WTC11 (cell line): Measurements from ENCODE around the gene PNLIPRP1. TPM values are rescaled to one million over a fixed set of nuclear protein-coding genes. Genes with fewer than 3 reads are reported as not detected.

Source experiments
- ATAC-seq: fragments of 200-7000 bp; cut with Tn5 transposase; 2 replicates; pipeline ENCODE4 v1.10.0; 2021; ENCODE audit warnings: mild to moderate bottlenecking, moderate library complexity
- CTCF ChIA-PET: fragments of 300-600 bp; sonication (Branson Sonifier 250); formaldehyde crosslinking; loops from one replicate; lab custom pipeline; 2021; ENCODE audit warnings: antibody characterized with exemption; lab: Charles Lee
- POLR2A ChIA-PET: fragments of 350-600 bp; sonication (Branson Sonifier 250); formaldehyde crosslinking; loops from one replicate; lab custom pipeline; 2021; ENCODE audit warnings: antibody characterized with exemption; lab: Charles Lee
- DNase-seq: peaks from one replicate; pipeline ENCODE4 v3.0.0; 2021; ENCODE audit warnings: low spot score
- H3K27ac Mint-ChIP-seq: 2 replicates; pipeline ENCODE4 v1.8.0; 2021; ENCODE audit warnings: mixed read lengths
- H3K27me3 Mint-ChIP-seq: 2 replicates; pipeline ENCODE4 v1.8.0; 2021; ENCODE audit warnings: low read depth, mild to moderate bottlenecking, moderate library complexity, mixed read lengths
- H3K36me3 Mint-ChIP-seq: 2 replicates; pipeline ENCODE4 v1.8.0; 2021; ENCODE audit warnings: mixed read lengths
- H3K4me1 Mint-ChIP-seq: 2 replicates; pipeline ENCODE4 v1.8.0; 2022; ENCODE audit warnings: mixed read lengths
- H3K4me3 Mint-ChIP-seq: 2 replicates; pipeline ENCODE4 v1.8.0; 2021; ENCODE audit warnings: mild to moderate bottlenecking, moderate library complexity, mixed read lengths
- H3K9me3 Mint-ChIP-seq: 2 replicates; pipeline ENCODE4 v1.8.0; 2021; ENCODE audit warnings: mixed read lengths
- ARID4B ChIP-seq: sonication (generic); formaldehyde crosslinking; IDR thresholded peaks from 2 replicates; pipeline ENCODE4 v1.8.0; 2023; ENCODE audit warnings: missing genetic modification reagents, mild to moderate bottlenecking, borderline replicate concordance
- ATF1 ChIP-seq: sonication (generic); formaldehyde crosslinking; IDR thresholded peaks from 2 replicates; pipeline ENCODE4 v1.8.1; 2023; ENCODE audit warnings: mild to moderate bottlenecking, moderate library complexity, missing genetic modification reagents
- ATF3 ChIP-seq: sonication (generic); formaldehyde crosslinking; conservative IDR thresholded peaks from 2 replicates; pipeline ENCODE4 v1.8.1; 2022; ENCODE audit warnings: mild to moderate bottlenecking, missing genetic modification reagents
- CREM ChIP-seq: sonication (generic); formaldehyde crosslinking; IDR thresholded peaks from 2 replicates; pipeline ENCODE4 v1.8.1; 2022; ENCODE audit warnings: mild to moderate bottlenecking, missing genetic modification reagents, moderate library complexity
- FOXJ3 ChIP-seq: sonication (generic); formaldehyde crosslinking; IDR thresholded peaks from 2 replicates; pipeline ENCODE4 v1.9.0; 2021; ENCODE audit warnings: missing genetic modification reagents, mild to moderate bottlenecking, borderline replicate concordance
- FOXP1 ChIP-seq: sonication (generic); formaldehyde crosslinking; IDR thresholded peaks from 2 replicates; pipeline ENCODE4 v1.8.0; 2022; ENCODE audit warnings: missing genetic modification reagents, mild to moderate bottlenecking, moderate library complexity, borderline replicate concordance
- GRHL2 ChIP-seq: fragments of 250-450 bp; sonication (Bioruptor Pico); IDR thresholded peaks from 2 replicates; pipeline ENCODE4 v1.8.0; 2022; ENCODE audit warnings: mild to moderate bottlenecking, moderate library complexity; ENCODE audit not compliant: insufficient replicate concordance, severe bottlenecking
- JAZF1 ChIP-seq: fragments of 250-450 bp; sonication (Bioruptor Pico); IDR thresholded peaks from 2 replicates; pipeline ENCODE4 v1.9.0; 2021; ENCODE audit warnings: moderate library complexity, mild to moderate bottlenecking, inconsistent platforms
- KAT7 ChIP-seq: sonication (generic); formaldehyde crosslinking; IDR thresholded peaks from 2 replicates; pipeline ENCODE4 v1.8.1; 2023; ENCODE audit warnings: missing genetic modification reagents, mild to moderate bottlenecking, borderline replicate concordance
- MXD4 ChIP-seq: fragments of 250-450 bp; sonication (Bioruptor Pico); IDR thresholded peaks from 2 replicates; pipeline ENCODE4 v1.8.0; 2021; ENCODE audit warnings: mild to moderate bottlenecking, moderate library complexity, borderline replicate concordance
- NFATC4 ChIP-seq: fragments of 250-450 bp; sonication (Bioruptor Pico); IDR thresholded peaks from 2 replicates; pipeline ENCODE4 v1.9.0; 2021; ENCODE audit warnings: mild to moderate bottlenecking
- NFYB ChIP-seq: sonication (generic); formaldehyde crosslinking; conservative IDR thresholded peaks from 2 replicates; pipeline ENCODE4 v1.8.0; 2022; ENCODE audit warnings: low read depth, missing genetic modification reagents
- NR3C1 ChIP-seq: sonication (generic); formaldehyde crosslinking; conservative IDR thresholded peaks from 2 replicates; pipeline ENCODE4 v1.8.1; 2023; ENCODE audit warnings: low read depth, mild to moderate bottlenecking, missing genetic modification reagents
- SOX15 ChIP-seq: fragments of 250-450 bp; sonication (Bioruptor Pico); IDR thresholded peaks from 2 replicates; pipeline ENCODE4 v1.9.0; 2021; ENCODE audit warnings: mild to moderate bottlenecking
- ZBTB21 ChIP-seq: sonication (generic); formaldehyde crosslinking; IDR thresholded peaks from 2 replicates; pipeline ENCODE4 v1.8.1; 2023; ENCODE audit warnings: mild to moderate bottlenecking, missing genetic modification reagents, borderline replicate concordance
- ZNF219 ChIP-seq: sonication (generic); formaldehyde crosslinking; IDR thresholded peaks from 2 replicates; pipeline ENCODE4 v1.8.0; 2023; ENCODE audit warnings: missing genetic modification reagents, mild to moderate bottlenecking, borderline replicate concordance
- ZNF263 ChIP-seq: sonication (generic); formaldehyde crosslinking; IDR thresholded peaks from 2 replicates; pipeline ENCODE4 v1.8.1; 2022; ENCODE audit warnings: low read depth, mild to moderate bottlenecking, moderate library complexity, missing genetic modification reagents
- ZNF281 ChIP-seq: sonication (generic); formaldehyde crosslinking; IDR thresholded peaks from 2 replicates; pipeline ENCODE4 v1.8.0; 2023; ENCODE audit warnings: mild to moderate bottlenecking, missing genetic modification reagents
- ZNF396 ChIP-seq: fragments of 250-450 bp; sonication (Bioruptor Pico); IDR thresholded peaks from 2 replicates; pipeline ENCODE4 v1.8.0; 2021; ENCODE audit warnings: mild to moderate bottlenecking, moderate library complexity, borderline replicate concordance
- ZNF423 ChIP-seq: fragments of 250-450 bp; sonication (Bioruptor Pico); IDR thresholded peaks from 2 replicates; pipeline ENCODE4 v2.1.2; 2022; ENCODE audit warnings: mild to moderate bottlenecking, moderate library complexity
- ZNF671 ChIP-seq: fragments of 250-450 bp; sonication (Bioruptor Pico); IDR thresholded peaks from 2 replicates; pipeline ENCODE4 v1.8.0; 2021; ENCODE audit warnings: mild to moderate bottlenecking
- ZSCAN18 ChIP-seq: fragments of 250-450 bp; sonication (Bioruptor Pico); IDR thresholded peaks from 2 replicates; pipeline ENCODE4 v2.1.2; 2022; ENCODE audit warnings: mild to moderate bottlenecking, moderate library complexity
- total RNA-seq: library from RNA; stranded (reverse); gene quantifications from 3 replicates; pipeline ENCODE4 v1.2.3, GENCODE V29; 2021
- TF ChIP-seq, protein P1 (sequence below): sonication (generic); formaldehyde crosslinking; IDR thresholded peaks from 2 replicates; pipeline ENCODE4 v1.8.1; 2022; ENCODE audit warnings: mild to moderate bottlenecking, moderate library complexity, missing genetic modification reagents

The PNLIPRP1 gene
- total RNA-seq, 1 experiment from 2014 or later: 0.68 TPM

DNA sequence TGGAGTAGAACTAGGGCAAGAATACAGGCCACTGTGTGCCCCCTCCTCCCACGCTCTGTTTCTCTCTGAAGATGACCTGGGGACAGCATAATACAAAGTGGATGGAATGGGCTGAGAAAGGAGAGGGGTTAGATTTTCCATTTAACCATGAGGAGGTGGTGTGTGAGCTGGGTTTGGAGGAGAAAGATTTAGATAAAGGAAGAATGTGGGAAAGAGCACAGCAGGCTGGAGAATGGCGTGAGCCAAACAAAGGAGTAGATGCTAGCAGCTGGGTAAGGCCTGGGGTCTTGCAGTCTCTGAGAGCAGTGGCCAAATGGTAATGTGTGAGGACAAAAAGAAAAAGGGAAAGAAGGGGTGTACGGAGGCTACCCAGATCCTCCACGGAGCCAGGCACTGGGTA is 38.6 kb downstream of the PNLIPRP1 start (continued):
- TF ChIP-seq, protein P1, sequence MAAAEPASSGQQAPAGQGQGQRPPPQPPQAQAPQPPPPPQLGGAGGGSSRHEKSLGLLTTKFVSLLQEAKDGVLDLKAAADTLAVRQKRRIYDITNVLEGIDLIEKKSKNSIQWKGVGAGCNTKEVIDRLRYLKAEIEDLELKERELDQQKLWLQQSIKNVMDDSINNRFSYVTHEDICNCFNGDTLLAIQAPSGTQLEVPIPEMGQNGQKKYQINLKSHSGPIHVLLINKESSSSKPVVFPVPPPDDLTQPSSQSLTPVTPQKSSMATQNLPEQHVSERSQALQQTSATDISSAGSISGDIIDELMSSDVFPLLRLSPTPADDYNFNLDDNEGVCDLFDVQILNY (CRISPR knock-in tag): no peak

DNA sequence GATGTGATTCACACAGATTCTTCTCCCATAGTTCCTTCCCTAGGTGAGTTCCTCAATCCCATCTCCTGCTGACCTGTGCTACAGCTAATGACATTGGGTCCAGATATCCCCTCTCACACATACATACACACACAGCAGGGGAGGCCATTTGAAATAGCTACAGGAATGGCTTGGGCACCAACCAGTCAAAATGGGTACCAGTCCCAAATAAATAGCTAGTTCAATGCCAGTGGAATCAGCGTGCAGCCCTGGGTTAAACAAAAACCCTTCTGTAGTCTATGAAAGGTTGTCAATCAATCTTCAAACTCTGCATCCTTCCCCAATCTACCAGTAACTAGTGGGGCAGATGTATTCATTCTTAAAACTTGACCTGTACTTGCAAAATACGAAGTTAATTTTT is 39.3 kb downstream of the PNLIPRP1 start:
- ATAC-seq (no peak), DNase-seq (no peak)
- CTCF ChIA-PET: interaction anchor here (0.5 kb wide), 1 partner anchor 111 kb away, joined by 6 read pairs; no protein-coding TSS in a partner anchor
- Mint-ChIP-seq H3K27ac (no peak overlapping the region), H3K27me3 (peaks cover 13% of the 10 kb centered on the region), H3K4me3 (no peak overlapping the region), H3K36me3 (no peaks in the 10 kb centered on the region), H3K9me3 (no peaks in the 10 kb centered on the region), H3K4me1 (no peaks in the 10 kb centered on the region)
- POLR2A ChIA-PET: no interaction called here
- TF ChIP-seq FOXJ3 (CRISPR knock-in tag) (no peak), NR3C1 (CRISPR knock-in tag) (no peak), ATF3 (CRISPR knock-in tag) (no peak), KAT7 (CRISPR knock-in tag) (no peak), ZSCAN18 (no peak), ZNF671 (CRISPR knock-in tag) (no peak), MXD4 (CRISPR knock-in tag) (no peak)

DNA sequence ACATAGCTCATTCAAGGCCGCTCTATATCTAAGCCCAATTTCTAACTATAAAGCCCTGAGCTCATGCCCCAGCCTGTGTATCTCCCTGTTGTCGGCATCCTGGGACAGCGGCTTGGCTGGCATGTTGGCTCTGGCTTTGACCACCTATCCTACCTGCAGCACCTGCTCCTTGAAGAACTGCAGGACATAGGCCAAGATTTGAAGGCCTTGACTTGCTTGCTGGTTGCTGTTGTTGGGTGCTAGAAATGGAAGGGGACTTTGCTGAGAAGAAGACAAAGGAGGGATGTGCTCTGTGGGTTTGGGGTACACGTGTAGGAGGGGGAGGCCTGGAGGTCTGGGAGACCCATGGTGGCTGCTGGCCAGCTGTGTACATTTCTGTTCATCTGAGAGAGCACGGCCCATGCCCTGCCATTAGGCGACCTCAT is 41.1 kb downstream of the PNLIPRP1 start:
- Mint-ChIP-seq H3K4me3 (no peak overlapping the region), H3K9me3 (no peaks in the 10 kb centered on the region), H3K36me3 (no peaks in the 10 kb centered on the region), H3K27ac (no peak overlapping the region), H3K27me3 (no peaks in the 10 kb centered on the region; the same call in 1 of the 2 replicates), H3K4me1 (no peaks in the 10 kb centered on the region)
- DNase-seq: no peak
- POLR2A ChIA-PET: no interaction called here
- CTCF ChIA-PET: interaction anchor here (0.6 to 0.7 kb wide), 2 partner anchors 156 to 544 kb away, joined by 3 read pairs; no protein-coding TSS in a partner anchor
- no peak for ATAC-seq
- TF ChIP-seq NFYB: no peak
- TF ChIP-seq NFATC4 (CRISPR knock-in tag): no peak
- no peak for TF ChIP-seq ZNF396 (CRISPR knock-in tag)
- TF ChIP-seq ARID4B (CRISPR knock-in tag): no peak
- no peak for TF ChIP-seq ZBTB21 (CRISPR knock-in tag)
- no peak for TF ChIP-seq CREM (CRISPR knock-in tag)
- no peak for TF ChIP-seq FOXP1 (CRISPR knock-in tag)
- no peak for TF ChIP-seq JAZF1 (CRISPR knock-in tag)
- no peak for TF ChIP-seq ZNF263
- TF ChIP-seq GRHL2 (CRISPR knock-in tag): no peak
- no peak for TF ChIP-seq SOX15
- TF ChIP-seq ATF1: no peak
- TF ChIP-seq ZNF423 (CRISPR knock-in tag): no peak
- TF ChIP-seq ZNF281 (CRISPR knock-in tag): no peak
- no peak for TF ChIP-seq ZNF219 (CRISPR knock-in tag)
